ENCODE results near the gene IL4R.
"Not testable (repeated sequence)": the region's sequence is repeated elsewhere in the genome, so short reads cannot be mapped to it uniquely, and the experiment has no call there.

The IL4R gene

DNA sequence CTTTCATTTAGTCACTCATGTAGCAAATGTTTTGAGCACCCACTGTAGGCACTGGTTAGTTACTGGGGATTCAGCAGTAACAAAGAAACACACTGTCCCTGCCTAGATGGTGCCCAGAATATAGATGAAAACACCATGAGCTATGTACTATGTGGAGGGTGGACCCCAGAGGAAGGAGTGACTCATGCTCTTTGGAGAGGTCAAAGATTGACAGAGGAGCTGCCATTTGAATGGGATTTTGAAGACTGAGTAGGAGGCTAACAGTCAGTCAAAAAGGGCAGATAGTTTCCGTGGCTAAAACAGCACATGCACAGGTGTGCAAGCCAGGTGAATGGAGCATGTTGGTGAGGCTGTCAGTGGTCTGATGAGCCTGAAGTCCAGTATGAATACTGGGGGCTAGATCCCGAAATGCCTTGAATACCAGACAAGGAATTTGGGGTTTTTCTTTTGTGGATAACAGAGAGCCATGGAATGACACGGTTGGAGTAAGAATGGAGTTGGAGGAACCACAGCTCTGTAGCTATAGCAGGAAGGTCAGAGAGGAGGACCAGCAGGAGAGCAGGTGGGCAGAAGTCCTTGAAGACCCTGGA is 94.3 kb downstream of the IL4R start:
- DNase-seq: no peak

DNA sequence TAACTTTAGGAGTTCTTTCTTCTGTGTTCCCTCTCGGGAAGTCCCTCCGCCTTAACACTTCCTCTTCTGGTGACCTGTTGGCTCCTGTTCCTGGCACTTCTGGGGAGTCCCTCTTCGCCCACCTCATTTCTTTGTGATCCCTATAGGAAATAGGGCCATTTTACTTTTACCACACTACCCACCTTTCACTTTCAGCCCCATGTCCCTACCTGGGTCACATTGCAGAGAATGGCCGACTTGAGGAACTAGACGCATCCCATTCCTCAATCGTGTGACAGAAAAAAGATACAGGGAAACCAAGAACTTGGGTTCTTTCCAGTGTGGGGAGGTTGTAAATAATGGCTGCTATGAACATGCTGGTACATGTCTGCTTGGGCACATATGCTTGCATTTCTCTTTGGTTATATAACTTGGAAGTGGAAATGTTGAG is 94.8 kb downstream of the IL4R start:
- no peak for DNase-seq

DNA sequence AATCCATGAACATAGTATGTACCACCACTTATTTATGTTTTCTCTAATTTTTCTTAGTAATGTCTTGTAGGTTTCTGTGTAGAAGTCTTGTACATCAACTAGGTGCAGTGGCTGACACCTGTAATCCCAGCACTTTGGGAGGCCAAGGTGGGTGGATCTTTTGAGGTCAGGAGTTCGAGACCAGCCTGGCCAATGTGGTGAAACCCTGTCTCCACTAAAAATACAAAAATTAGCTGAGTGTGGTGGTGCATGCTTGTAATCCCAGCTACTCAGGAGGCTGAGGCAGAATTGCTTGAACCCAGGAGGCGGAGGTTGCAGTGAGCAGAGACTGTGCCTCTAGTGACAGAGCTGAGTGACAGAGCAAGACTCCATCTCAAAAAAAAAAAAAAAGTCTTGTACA is 96.2 kb downstream of the IL4R start:
- DNase-seq: not testable (repeated sequence)

DNA sequence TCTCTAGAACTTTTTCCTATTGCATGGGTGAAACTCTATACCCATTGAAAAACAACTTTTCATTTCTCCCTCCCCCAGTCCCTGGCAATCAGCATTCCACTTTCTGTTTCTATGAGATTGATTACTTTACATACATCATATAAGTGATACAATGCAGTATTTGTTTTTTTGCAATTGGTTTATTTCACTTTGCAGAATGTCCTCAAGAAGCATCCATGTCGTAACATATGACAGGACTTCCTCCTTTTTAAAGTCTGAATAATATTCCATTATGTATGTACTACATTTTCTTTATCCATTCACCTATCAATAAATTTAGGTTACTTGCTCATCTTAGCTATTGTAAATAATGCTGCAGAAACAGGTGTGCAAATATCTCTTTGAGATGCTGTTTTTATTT is 97.0 kb downstream of the IL4R start:
- no peak for DNase-seq

DNA sequence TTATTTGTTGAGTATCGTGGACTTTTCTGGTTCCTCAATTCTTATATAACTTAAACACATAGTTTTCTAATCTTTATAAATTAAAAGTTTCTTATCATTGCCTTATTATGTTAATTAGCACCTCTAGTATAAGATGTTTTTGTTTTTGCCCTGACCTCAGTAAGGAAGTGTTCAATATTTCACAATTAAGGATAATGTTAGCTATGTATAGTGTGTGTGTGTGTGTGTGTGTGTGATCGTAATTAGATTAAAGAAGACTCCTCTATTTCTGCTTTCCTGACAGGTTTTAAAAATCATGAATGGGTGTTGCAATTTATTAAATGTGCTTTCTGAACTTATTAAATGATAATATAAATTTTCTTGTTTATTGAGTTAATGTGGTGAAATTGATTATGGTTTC is 100.2 kb downstream of the IL4R start:
- no peak for DNase-seq
